H1 (cell line): ENCODE results near the gene KIZ. TPM values are rescaled to one million over a fixed set of nuclear protein-coding genes. Genes with fewer than 3 reads are reported as not detected.

Source experiments
- BACH1 ChIP-seq: IDR thresholded peaks from 2 replicates; pipeline ENCODE4 v1.6.1; 2012; ENCODE audit warnings: low read length, improper control_type of control experiment
- CHD1 ChIP-seq: IDR thresholded peaks from 2 replicates; pipeline ENCODE4 v1.6.1; 2012; ENCODE audit warnings: low read depth, low read length, improper control_type of control experiment
- CHD2 ChIP-seq: IDR thresholded peaks from 2 replicates; pipeline ENCODE4 v1.6.1; 2012; ENCODE audit warnings: low read length, improper control_type of control experiment
- EP300 ChIP-seq, 2 experiments: IDR thresholded peaks; 1 replicate in 1 of 2; 2 replicates in 1 of 2; pipeline ENCODE4 v1.6.1; 2011 to 2012; ENCODE audit warnings: low read depth in 2 of 2, low read length in 2 of 2, mild to moderate bottlenecking in 2 of 2, borderline replicate concordance in 1 of 2, inconsistent platforms in 1 of 2, moderate library complexity in 1 of 2
- POLR2AphosphoS5 ChIP-seq: IDR thresholded peaks from 2 replicates; pipeline ENCODE4 v1.6.1; 2011; ENCODE audit warnings: low read depth, low read length
- RBBP5 ChIP-seq: IDR thresholded peaks from 2 replicates; pipeline ENCODE4 v1.7.1; 2012; ENCODE audit warnings: low read depth, mild to moderate bottlenecking, inconsistent platforms, low read length, moderate library complexity, borderline replicate concordance
- RFX5 ChIP-seq: IDR thresholded peaks from 2 replicates; pipeline ENCODE4 v1.6.1; 2011; ENCODE audit warnings: low read depth, low read length, improper control_type of control experiment, borderline replicate concordance
- SIN3A ChIP-seq, 2 experiments: IDR thresholded peaks in 1 of 2; conservative IDR thresholded peaks in 1 of 2; 2 replicates each; pipeline ENCODE4 v1.6.1; 2011 to 2012; ENCODE audit warnings: low read length in 2 of 2, improper control_type of control experiment in 1 of 2, low read depth in 1 of 2, mild to moderate bottlenecking in 1 of 2
- TAF1 ChIP-seq: IDR thresholded peaks from 2 replicates; pipeline ENCODE4 v1.6.1; 2011; ENCODE audit warnings: mild to moderate bottlenecking, low read depth, low read length
- TEAD4 ChIP-seq: IDR thresholded peaks from 2 replicates; pipeline ENCODE4 v1.6.1; 2012; ENCODE audit warnings: low read depth, low read length, inconsistent platforms, mixed read lengths
- YY1 ChIP-seq: IDR thresholded peaks from 2 replicates; pipeline ENCODE4 v1.6.1; 2011; ENCODE audit warnings: low read depth, mild to moderate bottlenecking, low read length
- polyA plus RNA-seq, 7 experiments: library from polyadenylated mRNA; depleted of rRNA in 3 of 7; stranded (reverse) in 5 of 7; unstranded in 2 of 7; fragments of >200 nt in 5 of 7; fragments of 200-250 nt in 2 of 7; gene quantifications; 1 replicate in 5 of 7; 2 replicates in 1 of 7; 4 replicates in 1 of 7; pipeline versions ENCODE4 v1.2.1 to v1.2.3, GENCODE V29; 2011 to 2013; ENCODE audit warnings: missing spikeins in 2 of 7, mixed read lengths in 2 of 7
- total RNA-seq: library from RNA; stranded (reverse); fragmentation: NEBNext Ultra II Directional; extraction: Animal tissue kit (Norgen Biotek cat#: 25700); gene quantifications from 2 replicates; pipeline ENCODE4 v1.2.1, GENCODE V29; 2021
- TF ChIP-seq, protein P1 (sequence below): fragments of 300-600 bp; sonication (generic); IDR thresholded peaks from 2 replicates; pipeline ENCODE4 v1.7.1; 2012; ENCODE audit warnings: low read length, moderate library complexity, mild to moderate bottlenecking, inconsistent platforms; ENCODE audit not compliant: insufficient replicate concordance

The KIZ gene
- total and polyA plus RNA-seq, 2 of the 8 experiments (the other 6 are each of a cell fraction or from before 2014, with no cell fraction given), result 13.0 to 51.7 TPM

- no peak for TF ChIP-seq RBBP5
- TF ChIP-seq SIN3A (conservative IDR thresholded peaks at IDR 0.05 in 1 of 2, IDR thresholded peaks at IDR 0.05 in 1 of 2; ENCODE audit: low read depth in 1 of 2, low read length in 2 of 2), result peak in 1 of 2 experiments; percentile 56; a peak in 1 of 4 replicates
- TF ChIP-seq RFX5, result peak; percentile 66
- TF ChIP-seq TEAD4, result peak; percentile 57; the same call in 1 of the 2 replicates
- TF ChIP-seq YY1, result 0 out of 2 replicates have a peak, but pooled peaks have one; percentile 27
- TF ChIP-seq POLR2AphosphoS5, result peak; percentile 45; the same call in 1 of the 2 replicates
- peak; percentile 51; the same call in 1 of the 2 replicates for TF ChIP-seq CHD2
- TF ChIP-seq EP300 (IDR thresholded peaks at IDR 0.05; ENCODE audit: borderline replicate concordance in 1 of 2, low read depth in 2 of 2, low read length in 2 of 2), result peak in 1 of 2 experiments; percentile 83; a peak in 1 of 3 replicates
- TF ChIP-seq, protein P1, sequence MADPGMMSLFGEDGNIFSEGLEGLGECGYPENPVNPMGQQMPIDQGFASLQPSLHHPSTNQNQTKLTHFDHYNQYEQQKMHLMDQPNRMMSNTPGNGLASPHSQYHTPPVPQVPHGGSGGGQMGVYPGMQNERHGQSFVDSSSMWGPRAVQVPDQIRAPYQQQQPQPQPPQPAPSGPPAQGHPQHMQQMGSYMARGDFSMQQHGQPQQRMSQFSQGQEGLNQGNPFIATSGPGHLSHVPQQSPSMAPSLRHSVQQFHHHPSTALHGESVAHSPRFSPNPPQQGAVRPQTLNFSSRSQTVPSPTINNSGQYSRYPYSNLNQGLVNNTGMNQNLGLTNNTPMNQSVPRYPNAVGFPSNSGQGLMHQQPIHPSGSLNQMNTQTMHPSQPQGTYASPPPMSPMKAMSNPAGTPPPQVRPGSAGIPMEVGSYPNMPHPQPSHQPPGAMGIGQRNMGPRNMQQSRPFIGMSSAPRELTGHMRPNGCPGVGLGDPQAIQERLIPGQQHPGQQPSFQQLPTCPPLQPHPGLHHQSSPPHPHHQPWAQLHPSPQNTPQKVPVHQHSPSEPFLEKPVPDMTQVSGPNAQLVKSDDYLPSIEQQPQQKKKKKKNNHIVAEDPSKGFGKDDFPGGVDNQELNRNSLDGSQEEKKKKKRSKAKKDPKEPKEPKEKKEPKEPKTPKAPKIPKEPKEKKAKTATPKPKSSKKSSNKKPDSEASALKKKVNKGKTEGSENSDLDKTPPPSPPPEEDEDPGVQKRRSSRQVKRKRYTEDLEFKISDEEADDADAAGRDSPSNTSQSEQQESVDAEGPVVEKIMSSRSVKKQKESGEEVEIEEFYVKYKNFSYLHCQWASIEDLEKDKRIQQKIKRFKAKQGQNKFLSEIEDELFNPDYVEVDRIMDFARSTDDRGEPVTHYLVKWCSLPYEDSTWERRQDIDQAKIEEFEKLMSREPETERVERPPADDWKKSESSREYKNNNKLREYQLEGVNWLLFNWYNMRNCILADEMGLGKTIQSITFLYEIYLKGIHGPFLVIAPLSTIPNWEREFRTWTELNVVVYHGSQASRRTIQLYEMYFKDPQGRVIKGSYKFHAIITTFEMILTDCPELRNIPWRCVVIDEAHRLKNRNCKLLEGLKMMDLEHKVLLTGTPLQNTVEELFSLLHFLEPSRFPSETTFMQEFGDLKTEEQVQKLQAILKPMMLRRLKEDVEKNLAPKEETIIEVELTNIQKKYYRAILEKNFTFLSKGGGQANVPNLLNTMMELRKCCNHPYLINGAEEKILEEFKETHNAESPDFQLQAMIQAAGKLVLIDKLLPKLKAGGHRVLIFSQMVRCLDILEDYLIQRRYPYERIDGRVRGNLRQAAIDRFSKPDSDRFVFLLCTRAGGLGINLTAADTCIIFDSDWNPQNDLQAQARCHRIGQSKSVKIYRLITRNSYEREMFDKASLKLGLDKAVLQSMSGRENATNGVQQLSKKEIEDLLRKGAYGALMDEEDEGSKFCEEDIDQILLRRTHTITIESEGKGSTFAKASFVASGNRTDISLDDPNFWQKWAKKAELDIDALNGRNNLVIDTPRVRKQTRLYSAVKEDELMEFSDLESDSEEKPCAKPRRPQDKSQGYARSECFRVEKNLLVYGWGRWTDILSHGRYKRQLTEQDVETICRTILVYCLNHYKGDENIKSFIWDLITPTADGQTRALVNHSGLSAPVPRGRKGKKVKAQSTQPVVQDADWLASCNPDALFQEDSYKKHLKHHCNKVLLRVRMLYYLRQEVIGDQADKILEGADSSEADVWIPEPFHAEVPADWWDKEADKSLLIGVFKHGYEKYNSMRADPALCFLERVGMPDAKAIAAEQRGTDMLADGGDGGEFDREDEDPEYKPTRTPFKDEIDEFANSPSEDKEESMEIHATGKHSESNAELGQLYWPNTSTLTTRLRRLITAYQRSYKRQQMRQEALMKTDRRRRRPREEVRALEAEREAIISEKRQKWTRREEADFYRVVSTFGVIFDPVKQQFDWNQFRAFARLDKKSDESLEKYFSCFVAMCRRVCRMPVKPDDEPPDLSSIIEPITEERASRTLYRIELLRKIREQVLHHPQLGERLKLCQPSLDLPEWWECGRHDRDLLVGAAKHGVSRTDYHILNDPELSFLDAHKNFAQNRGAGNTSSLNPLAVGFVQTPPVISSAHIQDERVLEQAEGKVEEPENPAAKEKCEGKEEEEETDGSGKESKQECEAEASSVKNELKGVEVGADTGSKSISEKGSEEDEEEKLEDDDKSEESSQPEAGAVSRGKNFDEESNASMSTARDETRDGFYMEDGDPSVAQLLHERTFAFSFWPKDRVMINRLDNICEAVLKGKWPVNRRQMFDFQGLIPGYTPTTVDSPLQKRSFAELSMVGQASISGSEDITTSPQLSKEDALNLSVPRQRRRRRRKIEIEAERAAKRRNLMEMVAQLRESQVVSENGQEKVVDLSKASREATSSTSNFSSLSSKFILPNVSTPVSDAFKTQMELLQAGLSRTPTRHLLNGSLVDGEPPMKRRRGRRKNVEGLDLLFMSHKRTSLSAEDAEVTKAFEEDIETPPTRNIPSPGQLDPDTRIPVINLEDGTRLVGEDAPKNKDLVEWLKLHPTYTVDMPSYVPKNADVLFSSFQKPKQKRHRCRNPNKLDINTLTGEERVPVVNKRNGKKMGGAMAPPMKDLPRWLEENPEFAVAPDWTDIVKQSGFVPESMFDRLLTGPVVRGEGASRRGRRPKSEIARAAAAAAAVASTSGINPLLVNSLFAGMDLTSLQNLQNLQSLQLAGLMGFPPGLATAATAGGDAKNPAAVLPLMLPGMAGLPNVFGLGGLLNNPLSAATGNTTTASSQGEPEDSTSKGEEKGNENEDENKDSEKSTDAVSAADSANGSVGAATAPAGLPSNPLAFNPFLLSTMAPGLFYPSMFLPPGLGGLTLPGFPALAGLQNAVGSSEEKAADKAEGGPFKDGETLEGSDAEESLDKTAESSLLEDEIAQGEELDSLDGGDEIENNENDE, result peak; percentile 73
- peak; percentile 84 for TF ChIP-seq TAF1
- no peak for TF ChIP-seq CHD1
- TF ChIP-seq BACH1, result no peak
Measured at GRCh38 chr20:21191839-21192238, 66.0 kb downstream of the KIZ start (continued).
